Stimulated activated CD8-positive, alpha-beta memory T cell treated with anti-CD3 and anti-CD28 coated beads, Interleukin-7, amount 100 ng/mL, for 1 hour (primary cell): ENCODE data around the gene CACNA2D3.
"Not testable (repeated sequence)": the region's sequence is repeated elsewhere in the genome, so short reads cannot be mapped to it uniquely, and the experiment has no call there.

Source experiments
- DNase-seq, 2 donors: peaks; one replicate each; pipeline ENCODE4 v3.0.0-alpha.2; 2020; ENCODE audit warnings: low read depth in 2 of 2

The CACNA2D3 gene

GRCh38 chr3:54122324-54123002 is at the start of gene CACNA2D3:
Gene CACNA2D3 (plus strand): TSS chr3:54122552.
- no peak for DNase-seq

GRCh38 chr3:54073386-54073785 is 49.0 kb upstream of the CACNA2D3 start:
- no peak for DNase-seq

- DNase-seq: no peak
Measured at GRCh38 chr3:54079314-54079713, 43.0 kb upstream of the CACNA2D3 start.

- DNase-seq: no peak
Measured at GRCh38 chr3:54079730-54080325, 42.5 kb upstream of the CACNA2D3 start.

GRCh38 chr3:54083921-54084320 is 38.4 kb upstream of the CACNA2D3 start:
- no peak for DNase-seq

- DNase-seq: no peak
Measured at GRCh38 chr3:54085936-54086335, 36.4 kb upstream of the CACNA2D3 start.

GRCh38 chr3:54086652-54087405 is 35.5 kb upstream of the CACNA2D3 start:
- no peak for DNase-seq

GRCh38 chr3:54087581-54088410 is 34.6 kb upstream of the CACNA2D3 start:
- DNase-seq: no peak

- no peak for DNase-seq
Measured at GRCh38 chr3:54093491-54094248, 28.7 kb upstream of the CACNA2D3 start.

GRCh38 chr3:54094926-54095325 is 27.4 kb upstream of the CACNA2D3 start:
- DNase-seq: no peak

- DNase-seq: no peak
Measured at GRCh38 chr3:54099381-54099780, 23.0 kb upstream of the CACNA2D3 start.

GRCh38 chr3:54104084-54104483 is 18.3 kb upstream of the CACNA2D3 start:
- no peak for DNase-seq

GRCh38 chr3:54116129-54116528 is 6.2 kb upstream of the CACNA2D3 start:
- DNase-seq: not testable (repeated sequence)

- no peak for DNase-seq
Measured at GRCh38 chr3:54120657-54121413, 1.5 kb upstream of the CACNA2D3 start.

- no peak for DNase-seq
Measured at GRCh38 chr3:54121414-54122323, 683 bp upstream of the CACNA2D3 start.

- DNase-seq: no peak
Measured at GRCh38 chr3:54123003-54123775, 837 bp downstream of the CACNA2D3 start.

GRCh38 chr3:54123776-54124196 is 1.4 kb downstream of the CACNA2D3 start:
- DNase-seq: no peak

GRCh38 chr3:54125300-54125699 is 2.9 kb downstream of the CACNA2D3 start:
- DNase-seq: no peak

- no peak for DNase-seq
Measured at GRCh38 chr3:54126551-54126950, 4.2 kb downstream of the CACNA2D3 start.
